ENCODE measurements around the gene ENDOU. TPM values are rescaled to one million over a fixed set of nuclear protein-coding genes. Genes with fewer than 3 reads are reported as not detected.
A peak's percentile ranks its signal among the peaks of the same experiment; 100 is the strongest.

The ENDOU gene
- total and polyA plus RNA-seq, 9 donors, result 0.69 to 3.6 (median 1.4) TPM

DNA sequence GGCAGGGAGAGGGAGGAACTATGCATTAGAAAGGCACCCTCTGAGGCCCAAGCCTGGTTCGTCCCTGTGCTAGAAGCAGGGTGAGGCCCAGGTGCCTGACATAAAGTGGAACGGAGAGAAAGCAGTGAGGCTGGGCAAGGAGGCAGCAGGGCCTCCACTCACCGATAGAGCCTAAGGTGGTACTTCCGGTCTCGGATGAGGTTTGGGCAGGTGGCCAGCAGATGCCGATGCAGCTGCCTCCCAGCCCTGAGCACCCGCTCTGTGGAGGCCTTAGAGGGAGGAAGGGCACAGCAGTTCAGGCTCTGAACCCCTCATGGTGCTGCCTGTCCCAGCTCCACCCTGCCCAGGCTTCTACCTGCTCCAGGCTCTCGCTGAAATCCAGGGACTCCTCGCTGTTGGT lies 26.3 kb upstream of the ENDOU start:
- Histone ChIP-seq H3K27me3 (no peaks in the 10 kb centered on the region), H3K4me1 (ENCODE audit: insufficient read depth) (peaks cover 15% of the 10 kb centered on the region), H3K9me3 (no peaks in the 10 kb centered on the region), H3K36me3 (no peaks in the 10 kb centered on the region), H3K27ac (no peak overlapping the region), H3K4me3 (no peak overlapping the region)
- 63 to 81% (median 66%) methylated on average over 9 of the region's 9 CpGs for WGBS, 3 donors
- TF ChIP-seq EP300 (IDR thresholded peaks at IDR 0.05) (no peak), POLR2A (IDR thresholded peaks at IDR 0.05) (no peak)
- TF ChIP-seq, protein P1, sequence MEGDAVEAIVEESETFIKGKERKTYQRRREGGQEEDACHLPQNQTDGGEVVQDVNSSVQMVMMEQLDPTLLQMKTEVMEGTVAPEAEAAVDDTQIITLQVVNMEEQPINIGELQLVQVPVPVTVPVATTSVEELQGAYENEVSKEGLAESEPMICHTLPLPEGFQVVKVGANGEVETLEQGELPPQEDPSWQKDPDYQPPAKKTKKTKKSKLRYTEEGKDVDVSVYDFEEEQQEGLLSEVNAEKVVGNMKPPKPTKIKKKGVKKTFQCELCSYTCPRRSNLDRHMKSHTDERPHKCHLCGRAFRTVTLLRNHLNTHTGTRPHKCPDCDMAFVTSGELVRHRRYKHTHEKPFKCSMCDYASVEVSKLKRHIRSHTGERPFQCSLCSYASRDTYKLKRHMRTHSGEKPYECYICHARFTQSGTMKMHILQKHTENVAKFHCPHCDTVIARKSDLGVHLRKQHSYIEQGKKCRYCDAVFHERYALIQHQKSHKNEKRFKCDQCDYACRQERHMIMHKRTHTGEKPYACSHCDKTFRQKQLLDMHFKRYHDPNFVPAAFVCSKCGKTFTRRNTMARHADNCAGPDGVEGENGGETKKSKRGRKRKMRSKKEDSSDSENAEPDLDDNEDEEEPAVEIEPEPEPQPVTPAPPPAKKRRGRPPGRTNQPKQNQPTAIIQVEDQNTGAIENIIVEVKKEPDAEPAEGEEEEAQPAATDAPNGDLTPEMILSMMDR (IDR thresholded peaks at IDR 0.05), result no peak
- DNase-seq, result no peak
- intact Hi-C loops (cut with DNase I), result no loop called here

DNA sequence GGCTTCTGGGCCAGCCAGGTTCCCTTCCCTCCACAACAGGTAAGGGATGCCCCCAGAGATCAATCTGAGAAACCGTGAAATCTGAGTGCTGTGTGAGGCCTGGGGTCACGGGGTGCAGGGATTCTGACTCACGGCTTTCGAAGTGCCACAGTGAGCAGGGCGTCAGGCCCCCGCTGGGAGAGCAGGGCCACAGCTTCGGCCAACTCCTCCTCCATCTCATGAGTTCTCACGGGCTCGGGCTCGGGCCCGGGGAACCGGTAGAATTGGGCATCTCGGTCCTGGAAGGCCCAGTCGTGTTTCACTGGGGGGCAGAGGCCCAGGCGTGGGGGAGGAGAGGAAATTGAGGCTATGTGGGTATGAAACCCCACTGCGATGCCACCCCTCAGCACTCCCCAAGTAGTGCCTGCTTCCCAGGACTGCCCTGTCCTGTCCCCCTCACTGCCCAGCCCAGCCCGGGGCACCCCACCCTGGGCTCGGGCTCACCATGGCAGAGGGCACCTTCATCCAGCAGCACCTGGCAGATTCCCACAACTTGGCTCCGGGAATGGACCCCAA lies 25.7 kb upstream of the ENDOU start:
- Histone ChIP-seq H3K27me3 (no peaks in the 10 kb centered on the region), H3K27ac (peak overlapping the region in 1 of 2 donors; percentile 34), H3K9me3 (no peaks in the 10 kb centered on the region), H3K4me1 (ENCODE audit: insufficient read depth) (peaks cover 12% of the 10 kb centered on the region), H3K4me3 (no peak overlapping the region), H3K36me3 (no peaks in the 10 kb centered on the region)
- DNase-seq, result no peak
- intact Hi-C loops (cut with DNase I), result no loop called here
- whole genome bisulfite sequencing, 3 donors, result 74 to 81% (median 79%) methylated on average over 19 of the region's 19 CpGs
- no peak for TF ChIP-seq EP300 (IDR thresholded peaks at IDR 0.05)
- TF ChIP-seq, protein P1 (IDR thresholded peaks at IDR 0.05), result no peak
- no peak for TF ChIP-seq POLR2A (IDR thresholded peaks at IDR 0.05)

DNA sequence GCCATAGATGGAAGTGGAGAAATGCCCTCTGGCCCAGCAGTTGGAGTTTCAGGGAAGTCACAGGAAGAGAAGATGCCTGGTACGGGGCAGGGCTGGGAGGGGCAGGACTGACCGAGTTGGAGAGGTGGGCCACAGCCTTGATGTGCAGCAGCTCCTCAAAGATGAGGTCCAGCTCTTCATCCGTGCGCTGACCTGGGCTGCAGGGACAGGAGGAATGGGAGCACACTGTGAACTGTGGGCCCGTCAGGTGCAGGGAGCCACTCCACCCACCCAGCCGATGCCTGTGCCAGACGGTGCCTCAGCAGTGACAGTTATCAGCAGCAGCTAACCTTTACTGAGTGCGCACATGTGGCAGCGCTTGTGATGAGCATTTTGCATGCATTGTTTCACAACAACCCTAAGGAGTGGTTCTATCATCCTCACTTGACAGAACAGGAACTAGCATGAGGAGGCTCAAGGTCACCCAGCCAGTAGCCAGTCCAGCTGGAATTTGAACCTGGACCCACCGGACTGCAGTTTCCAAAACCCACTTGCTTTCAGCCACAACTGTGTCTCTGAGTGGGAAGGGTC lies 25.0 kb upstream of the ENDOU start:
- Histone ChIP-seq H3K27ac (peak overlapping the region in 1 of 2 donors; percentile 19), H3K9me3 (no peaks in the 10 kb centered on the region), H3K4me1 (ENCODE audit: insufficient read depth) (peaks cover 11% of the 10 kb centered on the region), H3K27me3 (no peaks in the 10 kb centered on the region), H3K36me3 (no peaks in the 10 kb centered on the region), H3K4me3 (no peak overlapping the region)
- intact Hi-C loops (cut with DNase I), result no loop called here
- TF ChIP-seq EP300 (IDR thresholded peaks at IDR 0.05) (no peak), POLR2A (IDR thresholded peaks at IDR 0.05) (no peak)
- TF ChIP-seq, protein P1 (IDR thresholded peaks at IDR 0.05), result no peak
- 57 to 65% (median 58%) methylated on average over 10 of the region's 10 CpGs for WGBS, 3 donors
- no peak for DNase-seq

DNA sequence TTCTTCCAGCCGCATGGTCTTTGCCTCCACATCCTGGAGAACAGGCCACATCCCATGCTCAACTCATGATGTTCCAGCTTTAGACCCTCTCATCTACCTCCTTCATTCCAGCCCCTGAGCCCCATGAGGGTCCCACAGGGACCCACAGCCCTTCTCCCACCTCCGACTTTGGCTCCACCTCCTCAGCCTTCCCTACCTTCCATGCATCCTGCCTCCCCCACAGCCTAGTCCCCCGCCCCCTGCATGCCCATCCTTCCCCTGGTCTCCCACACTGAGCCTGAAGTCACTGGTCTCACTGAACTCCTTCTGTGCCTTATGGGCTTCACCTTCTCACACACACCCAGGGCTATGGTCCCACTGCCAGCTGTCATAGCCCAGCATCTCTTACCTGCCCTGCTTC lies 23.6 kb upstream of the ENDOU start:
- TF ChIP-seq POLR2A (IDR thresholded peaks at IDR 0.05) (no peak), EP300 (IDR thresholded peaks at IDR 0.05) (no peak)
- Histone ChIP-seq H3K4me1 (ENCODE audit: insufficient read depth) (peaks cover 7% of the 10 kb centered on the region), H3K27me3 (no peaks in the 10 kb centered on the region), H3K27ac (no peak overlapping the region), H3K4me3 (no peak overlapping the region), H3K9me3 (no peaks in the 10 kb centered on the region), H3K36me3 (no peaks in the 10 kb centered on the region)
- no peak for DNase-seq
- intact Hi-C loops (cut with DNase I), result no loop called here
- 98 to 99% (median 98%) methylated on average over 3 of the region's 3 CpGs for WGBS, 3 donors

DNA sequence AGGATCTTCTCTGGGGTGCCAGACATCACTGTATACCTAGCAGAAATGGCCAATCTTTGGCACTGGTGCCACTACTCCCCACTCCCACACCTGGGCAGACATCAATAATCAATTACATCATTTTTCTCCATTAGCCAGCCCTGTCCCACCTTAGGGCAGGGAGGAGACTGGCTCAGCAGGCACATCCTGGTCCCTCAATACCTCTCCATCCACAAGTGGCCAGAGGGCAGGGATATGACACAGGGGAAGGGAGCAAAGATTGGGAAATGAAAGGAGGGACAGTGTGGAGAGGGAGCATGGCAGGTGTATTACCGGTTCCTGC lies 23.2 kb upstream of the ENDOU start:
- H3K9me3 ChIP-seq, result no peaks in the 10 kb centered on the region
- no peak overlapping the region for H3K4me3 ChIP-seq
- no peaks in the 10 kb centered on the region for H3K27me3 ChIP-seq
- WGBS, 3 donors, result 84 to 86% (median 86%) methylated on average over 1 of the region's 1 CpG
- TF ChIP-seq, protein P1 (IDR thresholded peaks at IDR 0.05), result no peak
- TF ChIP-seq POLR2A (IDR thresholded peaks at IDR 0.05), result no peak
- TF ChIP-seq EP300 (IDR thresholded peaks at IDR 0.05), result no peak
- peaks cover 7% of the 10 kb centered on the region for H3K4me1 ChIP-seq (ENCODE audit: insufficient read depth)
- no peak overlapping the region for H3K27ac ChIP-seq
- no peaks in the 10 kb centered on the region for H3K36me3 ChIP-seq
- DNase-seq, result no peak
- intact Hi-C loops (cut with DNase I), result no loop called here

All from ovary (tissue), 9 donors.